IMR-90 (cell line): ENCODE results near the gene SLAMF7.

Source experiments
- BHLHE40 ChIP-seq: fragments of 150-350 bp; IDR thresholded peaks from 2 replicates; pipeline ENCODE4 v1.6.1; 2016; ENCODE audit warnings: mild to moderate bottlenecking, low read depth, low read length
- CEBPB ChIP-seq: IDR thresholded peaks from 2 replicates; pipeline ENCODE4 v1.6.1; 2012; ENCODE audit warnings: low read depth, low read length, improper control_type of control experiment
- CHD1 ChIP-seq: IDR thresholded peaks from 2 replicates; pipeline ENCODE4 v1.6.1; 2012; ENCODE audit warnings: low read depth, low read length, improper control_type of control experiment
- CTCF ChIP-seq: conservative IDR thresholded peaks from 2 replicates; pipeline ENCODE4 v1.5.1; 2012; ENCODE audit warnings: mild to moderate bottlenecking, low read depth, low read length, improper control_type of control experiment
- ELK1 ChIP-seq: fragments of 150-350 bp; IDR thresholded peaks from 2 replicates; pipeline ENCODE4 v1.6.1; 2016; ENCODE audit warnings: low read depth, mild to moderate bottlenecking, low read length, moderate library complexity, borderline replicate concordance
- FOS ChIP-seq: fragments of 150-350 bp; IDR thresholded peaks from 2 replicates; pipeline ENCODE4 v1.6.1; 2016; ENCODE audit warnings: low read depth, low read length
- MAZ ChIP-seq: IDR thresholded peaks from 2 replicates; pipeline ENCODE4 v1.6.1; 2012; ENCODE audit warnings: low read depth, mild to moderate bottlenecking, low read length, improper control_type of control experiment, moderate library complexity, borderline replicate concordance
- POLR2A ChIP-seq: IDR thresholded peaks from 2 replicates; pipeline ENCODE4 v1.6.1; 2012; ENCODE audit warnings: mild to moderate bottlenecking, low read depth, low read length
- RCOR1 ChIP-seq: IDR thresholded peaks from 2 replicates; pipeline ENCODE4 v1.6.1; 2012; ENCODE audit warnings: mild to moderate bottlenecking, low read length, improper control_type of control experiment; ENCODE audit not compliant: insufficient replicate concordance
- RFX5 ChIP-seq: IDR thresholded peaks from 2 replicates; pipeline ENCODE4 v1.8.0; 2012; ENCODE audit warnings: low read depth, mild to moderate bottlenecking, low read length, moderate library complexity

- no peak for TF ChIP-seq FOS
- TF ChIP-seq CTCF, result no peak
- TF ChIP-seq RFX5, result no peak
- TF ChIP-seq CEBPB, result no peak
- TF ChIP-seq POLR2A, result no peak
- TF ChIP-seq BHLHE40, result no peak
- TF ChIP-seq MAZ, result no peak
- no peak for TF ChIP-seq CHD1
- no peak for TF ChIP-seq RCOR1
- TF ChIP-seq ELK1, result no peak
These were observed 58.8 kb downstream of the SLAMF7 start for GRCh38 chr1:160797861-160798273.
